Upper lobe of left lung (tissue), 6 donors: Measurements from ENCODE around the gene CSTPP1. TPM values are rescaled to one million over a fixed set of nuclear protein-coding genes. Genes with fewer than 3 reads are reported as not detected.
"Not testable (repeated sequence)": the region's sequence is repeated elsewhere in the genome, so short reads cannot be mapped to it uniquely, and the experiment has no call there.

ENCODE experiments used
- ATAC-seq, 2 donors: fragments of 200-7000 bp; cut with Tn5 transposase; one replicate each; pipeline ENCODE4 v1.9.1; 2022; ENCODE audit warnings: mild to moderate bottlenecking in 2 of 2, moderate library complexity in 2 of 2; ENCODE audit not compliant: low FRiP score in 2 of 2
- DNase-seq, 2 donors: peaks; one replicate each; pipeline ENCODE4 v3.0.0-alpha.2; 2019 to 2020
- H3K27ac ChIP-seq, 4 donors: fragments of 200-600 bp; sonication (generic); one replicate each; pipeline ENCODE4 v1.5.1; 2016 to 2019
- H3K27me3 ChIP-seq, 4 donors: fragments of 200-600 bp; sonication (generic); one replicate each; pipeline ENCODE4 v1.5.1; 2017 to 2019
- H3K36me3 ChIP-seq, 4 donors: fragments of 200-600 bp; sonication (generic); one replicate each; pipeline ENCODE4 v1.5.1; 2016 to 2019
- H3K4me1 ChIP-seq, 4 donors: fragments of 200-600 bp; sonication (generic); one replicate each; pipeline ENCODE4 v1.5.1; 2018 to 2019
- H3K4me3 ChIP-seq, 4 donors: fragments of 200-600 bp; sonication (generic); one replicate each; pipeline ENCODE4 v1.5.1; 2017 to 2019; ENCODE audit warnings: mild to moderate bottlenecking in 2 of 4, moderate library complexity in 1 of 4
- H3K9me3 ChIP-seq, 4 donors: fragments of 200-600 bp; sonication (generic); one replicate each; pipeline ENCODE4 v1.5.1; 2018 to 2019
- EP300 ChIP-seq, 4 donors: sonication (generic); formaldehyde crosslinking; IDR thresholded peaks; one replicate each; pipeline ENCODE4 v1.5.1; 2017; ENCODE audit warnings: antibody characterized with exemption in 4 of 4, control low read depth in 2 of 4
- POLR2A ChIP-seq, 4 donors: fragments of 450-650 bp; IDR thresholded peaks; one replicate each; pipeline ENCODE4 v1.5.1; 2016 to 2017; ENCODE audit warnings: antibody characterized with exemption in 4 of 4, mild to moderate bottlenecking in 2 of 4
- POLR2AphosphoS5 ChIP-seq, 2 donors: sonication (generic); formaldehyde crosslinking; IDR thresholded peaks; one replicate each; pipeline ENCODE4 v1.5.1; 2017; ENCODE audit warnings: antibody characterized with exemption in 2 of 2
- WGBS, 2 donors: methylation state at CpG; one replicate each; pipeline ENCODE4 v1.1.5; 2017 to 2018; 5-methylcytosine and 5-hydroxymethylcytosine counted together
- small RNA-seq, 4 donors: library from RNA; depleted of rRNA; stranded (forward); fragments of <200 nt; gene quantifications; one replicate each; pipeline ENCODE3, GENCODE V24; 2016
- total RNA-seq, 6 donors: library from RNA; depleted of rRNA in 4 of 6; stranded (reverse); fragments of >200 nt in 4 of 6; gene quantifications; one replicate each; pipeline versions ENCODE4 v1.1.0 to v1.2.1, GENCODE V29; 2016 to 2021
- TF ChIP-seq, protein P1 (sequence below), 6 experiments: fragments of 450-650 bp in 4 of 6; fragments of 200-600 bp in 2 of 6; sonication (generic) in 2 of 6; IDR thresholded peaks; one replicate each; pipeline ENCODE4 v1.5.1; 2016 to 2019; ENCODE audit warnings: antibody characterized with exemption in 6 of 6
- donor health status: DM: no; HTN: no; CAD: no; lungs with moderate emphysema.
- donor health status: DM: no; HTN: yes; CAD: no; lungs with severe emphysema.

Gene CSTPP1
- total RNA-seq, 6 donors from 2014 or later = 23.9 to 71.2 (median 47.2) TPM

DNA sequence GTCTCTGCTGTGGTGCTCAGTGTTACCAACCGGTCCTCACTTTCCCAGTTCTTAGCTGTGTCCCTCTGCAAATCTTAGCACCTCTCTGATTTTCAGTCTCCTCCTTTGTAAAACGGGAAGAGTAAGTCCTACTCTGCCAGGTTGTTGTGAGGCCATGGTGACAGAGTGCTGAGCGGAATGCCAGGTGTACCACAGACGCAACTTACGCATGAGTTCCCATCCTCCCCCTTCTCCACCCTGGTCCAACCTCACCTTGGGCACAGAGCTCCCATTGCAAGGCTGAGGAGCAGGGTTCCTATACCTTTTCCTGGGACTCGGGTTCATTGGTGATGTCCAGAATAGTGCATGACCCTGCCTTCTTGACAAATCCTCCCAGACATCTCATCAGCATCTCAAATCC is 270.9 kb downstream of the CSTPP1 start:
- ATAC-seq (no peak), DNase-seq (no peak)
- TF ChIP-seq EP300 (IDR thresholded peaks at IDR 0.05) (no peak), POLR2A (IDR thresholded peaks at IDR 0.05) (no peak), POLR2AphosphoS5 (IDR thresholded peaks at IDR 0.05) (no peak)
- TF ChIP-seq, protein P1, sequence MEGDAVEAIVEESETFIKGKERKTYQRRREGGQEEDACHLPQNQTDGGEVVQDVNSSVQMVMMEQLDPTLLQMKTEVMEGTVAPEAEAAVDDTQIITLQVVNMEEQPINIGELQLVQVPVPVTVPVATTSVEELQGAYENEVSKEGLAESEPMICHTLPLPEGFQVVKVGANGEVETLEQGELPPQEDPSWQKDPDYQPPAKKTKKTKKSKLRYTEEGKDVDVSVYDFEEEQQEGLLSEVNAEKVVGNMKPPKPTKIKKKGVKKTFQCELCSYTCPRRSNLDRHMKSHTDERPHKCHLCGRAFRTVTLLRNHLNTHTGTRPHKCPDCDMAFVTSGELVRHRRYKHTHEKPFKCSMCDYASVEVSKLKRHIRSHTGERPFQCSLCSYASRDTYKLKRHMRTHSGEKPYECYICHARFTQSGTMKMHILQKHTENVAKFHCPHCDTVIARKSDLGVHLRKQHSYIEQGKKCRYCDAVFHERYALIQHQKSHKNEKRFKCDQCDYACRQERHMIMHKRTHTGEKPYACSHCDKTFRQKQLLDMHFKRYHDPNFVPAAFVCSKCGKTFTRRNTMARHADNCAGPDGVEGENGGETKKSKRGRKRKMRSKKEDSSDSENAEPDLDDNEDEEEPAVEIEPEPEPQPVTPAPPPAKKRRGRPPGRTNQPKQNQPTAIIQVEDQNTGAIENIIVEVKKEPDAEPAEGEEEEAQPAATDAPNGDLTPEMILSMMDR (IDR thresholded peaks at IDR 0.05) = no peak
- no peak overlapping the region for H3K4me3 ChIP-seq
- WGBS, 2 donors = 82 to 84% methylated on average over 6 of the region's 6 CpGs
- H3K9me3 ChIP-seq = no peaks in the 10 kb centered on the region
- no peak overlapping the region for H3K27ac ChIP-seq
- H3K4me1 ChIP-seq = no peaks in the 10 kb centered on the region
- H3K27me3 ChIP-seq = no peaks in the 10 kb centered on the region
- no peaks in the 10 kb centered on the region for H3K36me3 ChIP-seq

DNA sequence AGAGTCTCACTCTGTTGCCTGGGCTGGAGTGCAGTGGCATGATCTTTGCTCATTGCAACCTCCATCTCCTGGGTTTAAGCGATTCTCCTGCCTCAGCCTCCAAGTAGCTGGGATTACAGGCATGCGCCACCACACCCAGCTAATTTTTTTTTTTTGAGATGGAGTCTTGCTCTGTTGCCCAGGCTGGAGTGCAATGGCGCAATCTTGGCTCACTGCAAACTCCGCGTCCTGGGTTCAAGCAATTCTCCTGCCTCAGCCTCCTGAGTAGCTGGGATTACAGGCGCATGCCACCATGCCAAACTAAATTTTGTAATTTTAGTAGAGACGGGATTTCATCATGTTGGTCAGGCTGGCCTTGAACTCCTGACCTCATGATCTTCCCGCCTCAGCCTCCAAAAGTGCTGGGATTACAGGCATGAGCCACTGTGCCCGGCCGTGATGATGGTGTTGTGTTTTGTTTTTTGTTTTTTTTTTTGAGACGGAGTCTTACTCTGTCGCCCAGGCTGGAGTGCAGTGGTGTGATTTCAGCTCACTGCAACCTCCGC is 271.5 kb downstream of the CSTPP1 start:
- not testable (repeated sequence) for ATAC-seq, H3K36me3 ChIP-seq, H3K27me3 ChIP-seq, H3K27ac ChIP-seq, DNase-seq, H3K9me3 ChIP-seq, H3K4me1 ChIP-seq, H3K4me3 ChIP-seq
- WGBS, 2 donors = 93% methylated on average over 13 of the region's 13 CpGs

DNA sequence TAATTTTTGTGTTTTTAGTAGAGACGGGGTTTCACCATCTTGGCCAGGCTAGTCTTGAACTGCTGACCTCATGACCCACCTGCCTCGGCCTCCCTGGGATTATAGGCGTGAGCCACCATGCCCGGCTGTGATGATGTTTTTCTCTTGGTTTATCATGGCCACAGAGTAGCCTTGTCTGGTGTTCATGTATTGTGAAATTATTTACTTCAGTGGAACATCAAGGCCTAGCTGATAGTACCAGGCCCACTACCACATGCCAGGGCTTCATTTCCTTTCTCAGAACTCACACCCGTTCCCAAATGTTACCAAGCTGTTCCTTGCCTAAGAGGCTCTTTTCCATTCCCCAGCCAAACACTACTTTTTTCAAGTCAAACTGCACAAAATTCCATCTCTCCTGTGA is 272.1 kb downstream of the CSTPP1 start:
- no peaks in the 10 kb centered on the region for H3K9me3 ChIP-seq
- 89 to 92% methylated on average over 5 of the region's 5 CpGs for WGBS, 2 donors
- H3K36me3 ChIP-seq = no peaks in the 10 kb centered on the region
- ATAC-seq = no peak
- no peak for TF ChIP-seq EP300 (IDR thresholded peaks at IDR 0.05)
- TF ChIP-seq, protein P1 (IDR thresholded peaks at IDR 0.05) = no peak
- TF ChIP-seq POLR2A (IDR thresholded peaks at IDR 0.05) = no peak
- TF ChIP-seq POLR2AphosphoS5 (IDR thresholded peaks at IDR 0.05) = no peak
- no peaks in the 10 kb centered on the region for H3K4me1 ChIP-seq
- H3K4me3 ChIP-seq = no peak overlapping the region
- H3K27ac ChIP-seq = no peak overlapping the region
- no peaks in the 10 kb centered on the region for H3K27me3 ChIP-seq
- DNase-seq = no peak

Small RNAs within 50 kb of the gene (small RNA-seq; reads per million reads assigned to genes)
- gene MIR6745 = 0 reads per million in 4 donors

Other genes with a start within 250 kb of the CSTPP1 start
- gene ARHGAP1, start 236.1 kb upstream of the CSTPP1 start, total RNA-seq = 10 to 100 TPM; 33.8 to 81.8 (median 50.7) TPM
- 10 to 100 TPM in 3 of 6 donors, 1 to 10 TPM in 3; 5.3 to 17.2 (median 10.5) TPM for gene ZNF408, start 235.7 kb upstream of the CSTPP1 start, total RNA-seq
- gene F2, start 217.5 kb upstream of the CSTPP1 start, total RNA-seq = under 1 TPM in 2 of 6 donors, not detected in 4; 0.37 to 0.40 TPM
- gene CKAP5, start 90.5 kb upstream of the CSTPP1 start, total RNA-seq = 10 to 100 TPM; 24.4 to 48.3 (median 38.1) TPM
- gene LRP4, start 18.2 kb upstream of the CSTPP1 start, total RNA-seq = 1 to 10 TPM; 2.6 to 8.8 (median 5.2) TPM
- gene ARFGAP2, start 240.1 kb downstream of the CSTPP1 start, total RNA-seq = 100 to 1,000 TPM in 4 of 6 donors, 10 to 100 TPM in 2; 93.6 to 257 (median 110) TPM
- gene PACSIN3, start 249.7 kb downstream of the CSTPP1 start, total RNA-seq = 10 to 100 TPM; 26.8 to 97.4 (median 52.8) TPM